Smooth muscle cell (in vitro differentiated cells): ENCODE measurements around the gene RAB11FIP2. TPM values are rescaled to one million over a fixed set of nuclear protein-coding genes. Genes with fewer than 3 reads are reported as not detected.

Source experiments
- DNase-seq: peaks from one replicate; lab custom pipeline; 2025; ENCODE audit not compliant: unreplicated experiment; lab: John Stamatoyannopoulos, UW
- H2AFZ ChIP-seq: fragments of 200-600 bp; sonication (generic); 2 replicates; pipeline ENCODE4 v1.6.0; 2016; ENCODE audit warnings: antibody characterized with exemption, low read depth, mild to moderate bottlenecking
- H3F3A ChIP-seq: fragments of 200-600 bp; sonication (generic); 2 replicates; pipeline ENCODE4 v1.6.0; 2017; ENCODE audit warnings: antibody characterized with exemption, low read depth
- H3K27ac ChIP-seq: fragments of 200-600 bp; sonication (generic); 2 replicates; pipeline ENCODE4 v1.5.1; 2016; ENCODE audit warnings: low read depth, mild to moderate bottlenecking
- H3K27me3 ChIP-seq: fragments of 200-600 bp; sonication (generic); 2 replicates; pipeline ENCODE4 v1.6.1; 2016; ENCODE audit warnings: low read depth, mild to moderate bottlenecking
- H3K36me3 ChIP-seq: fragments of 200-600 bp; sonication (generic); 2 replicates; pipeline ENCODE4 v1.5.1; 2016; ENCODE audit warnings: low read depth
- H3K4me1 ChIP-seq: fragments of 200-600 bp; sonication (generic); 2 replicates; pipeline ENCODE4 v1.5.1; 2016; ENCODE audit warnings: low read depth
- H3K4me2 ChIP-seq: fragments of 200-600 bp; sonication (generic); 2 replicates; pipeline ENCODE4 v1.6.0; 2016; ENCODE audit warnings: mild to moderate bottlenecking
- H3K4me3 ChIP-seq: fragments of 200-600 bp; sonication (generic); 2 replicates; pipeline ENCODE4 v1.5.1; 2016; ENCODE audit warnings: mild to moderate bottlenecking
- H3K79me2 ChIP-seq: fragments of 200-600 bp; sonication (generic); 2 replicates; pipeline ENCODE4 v1.6.0; 2016; ENCODE audit warnings: low read depth, mild to moderate bottlenecking
- H3K9ac ChIP-seq: fragments of 200-600 bp; sonication (generic); 2 replicates; pipeline ENCODE4 v1.6.0; 2016; ENCODE audit warnings: low read depth
- H3K9me3 ChIP-seq: fragments of 200-600 bp; sonication (generic); replicated peaks from 2 replicates; pipeline ENCODE4 v1.5.1; 2016; ENCODE audit warnings: low read depth
- H4K20me1 ChIP-seq: fragments of 200-600 bp; sonication (generic); 2 replicates; pipeline ENCODE4 v1.6.0; 2016; ENCODE audit warnings: low read depth
- CTCF ChIP-seq: fragments of 200-600 bp; sonication (generic); IDR thresholded peaks from 2 replicates; pipeline ENCODE4 v1.5.1; 2017; ENCODE audit warnings: borderline replicate concordance, mild to moderate bottlenecking, antibody characterized with exemption; ENCODE audit not compliant: insufficient read depth, poor library complexity, severe bottlenecking
- WGBS: methylation state at CpG from one replicate; pipeline ENCODE4 v1.1.7; 2016; ENCODE audit warnings: low lambda C conversion rate; 5-methylcytosine and 5-hydroxymethylcytosine counted together
- polyA plus RNA-seq: library from polyadenylated mRNA; unstranded; fragments of >200 nt; fragmentation: Nextera tagmentation; extraction: Ambion mirVana; gene quantifications from 2 replicates; pipeline ENCODE4 v1.2.1, GENCODE V29; 2016
- total RNA-seq: library from RNA; depleted of rRNA; stranded (reverse); fragments of >200 nt; gene quantifications from 2 replicates; pipeline ENCODE4 v1.2.3, GENCODE V29; 2014

Gene RAB11FIP2
- total and polyA plus RNA-seq, 2 experiments from 2014 or later: 9.0 to 41.2 TPM

- 89% methylated on average over 10 of the region's 10 CpGs for WGBS
- H3K4me3 ChIP-seq: no peak overlapping the region
- no peaks in the 10 kb centered on the region for H3K36me3 ChIP-seq
- H2AFZ ChIP-seq: no peak overlapping the region
- no peaks in the 10 kb centered on the region for H3K27me3 ChIP-seq
- H3K79me2 ChIP-seq: no peaks in the 10 kb centered on the region
- no peak overlapping the region for H3K27ac ChIP-seq
- no peaks in the 10 kb centered on the region for H3F3A ChIP-seq
- H3K4me1 ChIP-seq: no peaks in the 10 kb centered on the region
- TF ChIP-seq CTCF: no peak
- H3K9me3 ChIP-seq: no peaks in the 10 kb centered on the region
- H4K20me1 ChIP-seq: no peaks in the 10 kb centered on the region
- no peak overlapping the region for H3K4me2 ChIP-seq
- DNase-seq: no peak
- H3K9ac ChIP-seq: no peak overlapping the region
Measured at GRCh38 chr10:117968354-117969182, 78.2 kb downstream of the RAB11FIP2 start.

- no peaks in the 10 kb centered on the region for H3K79me2 ChIP-seq
- H2AFZ ChIP-seq: no peak overlapping the region
- 82% methylated on average over 7 of the region's 7 CpGs for WGBS
- H3K36me3 ChIP-seq: no peaks in the 10 kb centered on the region
- no peak for DNase-seq
- no peaks in the 10 kb centered on the region for H3K27me3 ChIP-seq
- no peak overlapping the region for H3K9ac ChIP-seq
- no peaks in the 10 kb centered on the region for H3K4me1 ChIP-seq
- TF ChIP-seq CTCF: no peak
- no peak overlapping the region for H3K4me2 ChIP-seq
- no peak overlapping the region for H3K27ac ChIP-seq
- H3K4me3 ChIP-seq: no peak overlapping the region
- no peaks in the 10 kb centered on the region for H4K20me1 ChIP-seq
- H3F3A ChIP-seq: no peaks in the 10 kb centered on the region
- no peaks in the 10 kb centered on the region for H3K9me3 ChIP-seq
Measured at GRCh38 chr10:117967149-117967650, 79.5 kb downstream of the RAB11FIP2 start.

- H3K4me2 ChIP-seq: no peak overlapping the region
- no peaks in the 10 kb centered on the region for H3K27me3 ChIP-seq
- H3K4me3 ChIP-seq: no peak overlapping the region
- no peaks in the 10 kb centered on the region for H3K36me3 ChIP-seq
- no peaks in the 10 kb centered on the region for H3K9me3 ChIP-seq
- 89% methylated on average over 2 of the region's 2 CpGs for WGBS
- H2AFZ ChIP-seq: no peak overlapping the region
- DNase-seq: no peak
- no peak for TF ChIP-seq CTCF
- H3F3A ChIP-seq: no peaks in the 10 kb centered on the region
- H3K79me2 ChIP-seq: no peaks in the 10 kb centered on the region
- H3K27ac ChIP-seq: no peak overlapping the region
- no peaks in the 10 kb centered on the region for H4K20me1 ChIP-seq
- no peaks in the 10 kb centered on the region for H3K4me1 ChIP-seq
- H3K9ac ChIP-seq: no peak overlapping the region
Measured at GRCh38 chr10:117965984-117966383, 80.8 kb downstream of the RAB11FIP2 start.
